ENCODE results near the gene ICA1L. TPM values are rescaled to one million over a fixed set of nuclear protein-coding genes. Genes with fewer than 3 reads are reported as not detected.

Gene ICA1L
- total and polyA plus RNA-seq, 2 of the 13 experiments (the other 11 are each of a cell fraction or from before 2014, with no cell fraction given), result 1.5 to 2.4 TPM

GRCh38 chr2:202871300-202872141 lies at the start of gene ICA1L (continued):
- peak; percentile 96 for TF ChIP-seq ARID4A (CRISPR knock-in tag; IDR thresholded peaks at IDR 0.05; ENCODE audit: borderline replicate concordance)
- peak; percentile 81; the same call in 1 of the 2 replicates for TF ChIP-seq NFKB2 (CRISPR knock-in tag; IDR thresholded peaks at IDR 0.05; ENCODE audit: borderline replicate concordance)
- peak; percentile 81 for TF ChIP-seq ZNF891 (CRISPR knock-in tag; IDR thresholded peaks at IDR 0.05)
- TF ChIP-seq ARID5B (CRISPR knock-in tag; IDR thresholded peaks at IDR 0.05), result peak; percentile 20; the same call in 1 of the 2 replicates
- peak; percentile 96 for TF ChIP-seq TFDP2 (CRISPR knock-in tag; IDR thresholded peaks at IDR 0.05)
- TF ChIP-seq ZNF597 (CRISPR knock-in tag; IDR thresholded peaks at IDR 0.05), result 0 out of 2 replicates have a peak, but pooled peaks have one; percentile 70
- no peak for TF ChIP-seq TERF1 (CRISPR knock-in tag; IDR thresholded peaks at IDR 0.05)
- no peak for TF ChIP-seq ZNF720 (CRISPR knock-in tag; IDR thresholded peaks at IDR 0.05)
- TF ChIP-seq MEIS1 (CRISPR knock-in tag; IDR thresholded peaks at IDR 0.05; ENCODE audit: borderline replicate concordance), result peak; percentile 43; the same call in 1 of the 2 replicates
- TF ChIP-seq ZSCAN9 (CRISPR knock-in tag; IDR thresholded peaks at IDR 0.05; ENCODE audit: borderline replicate concordance), result no peak; the same call in 1 of the 2 replicates
- 0 out of 2 replicates have a peak, but pooled peaks have one; percentile 25 for TF ChIP-seq ZFP41 (CRISPR knock-in tag; IDR thresholded peaks at IDR 0.05; ENCODE audit: borderline replicate concordance)

Data from HepG2 (cell line).